GM12872 (cell line): Measurements from ENCODE around the gene DHH.

Experiments used
- CTCF ChIP-seq: IDR thresholded peaks from 3 replicates; pipeline ENCODE4 v1.5.1; 2011; ENCODE audit warnings: low read depth, mild to moderate bottlenecking, low read length, moderate library complexity; ENCODE audit not compliant: insufficient read depth

The DHH gene

GRCh38 chr12:49111206-49111605 is 16.6 kb upstream of the DHH start:
- no peak for TF ChIP-seq CTCF

GRCh38 chr12:49110464-49111155 is 16.0 kb upstream of the DHH start, which contains the start of gene LMBR1L:
LMBR1L (minus strand) TSS chr12:49110847; CDS start chr12:49110555, 292 bp downstream.
- TF ChIP-seq CTCF = peak; percentile 48; the same call in 1 of the 3 replicates

- TF ChIP-seq CTCF = no peak
These were observed 15.3 kb upstream of the DHH start for GRCh38 chr12:49109641-49110463.

DNA sequence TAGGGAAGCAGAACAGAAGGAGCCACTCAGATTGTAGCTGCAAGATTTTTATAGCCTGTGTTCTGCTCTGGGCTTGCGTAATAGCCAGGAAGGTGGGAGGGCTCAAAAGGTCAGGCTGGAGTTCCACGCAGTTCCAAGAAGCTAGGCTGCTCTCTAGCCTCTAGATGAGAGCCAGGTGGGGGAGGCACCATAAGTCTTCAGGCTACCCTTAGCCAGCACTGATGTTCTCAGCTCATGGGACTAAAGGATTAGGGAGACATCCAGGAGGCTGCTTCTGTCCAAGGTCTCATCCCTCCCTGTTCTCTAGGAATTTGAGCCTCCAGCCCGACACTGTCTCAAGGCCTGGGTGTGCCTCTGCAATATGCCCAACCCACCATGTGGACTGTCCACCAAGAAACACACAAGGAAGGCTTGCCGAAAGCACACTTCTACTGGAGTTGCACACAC is 14.4 kb upstream of the DHH start:
- no peak for TF ChIP-seq CTCF

GRCh38 chr12:49105504-49106084 is 11.0 kb upstream of the DHH start:
- no peak for TF ChIP-seq CTCF

GRCh38 chr12:49104822-49105221 is 10.2 kb upstream of the DHH start:
- no peak for TF ChIP-seq CTCF

DNA sequence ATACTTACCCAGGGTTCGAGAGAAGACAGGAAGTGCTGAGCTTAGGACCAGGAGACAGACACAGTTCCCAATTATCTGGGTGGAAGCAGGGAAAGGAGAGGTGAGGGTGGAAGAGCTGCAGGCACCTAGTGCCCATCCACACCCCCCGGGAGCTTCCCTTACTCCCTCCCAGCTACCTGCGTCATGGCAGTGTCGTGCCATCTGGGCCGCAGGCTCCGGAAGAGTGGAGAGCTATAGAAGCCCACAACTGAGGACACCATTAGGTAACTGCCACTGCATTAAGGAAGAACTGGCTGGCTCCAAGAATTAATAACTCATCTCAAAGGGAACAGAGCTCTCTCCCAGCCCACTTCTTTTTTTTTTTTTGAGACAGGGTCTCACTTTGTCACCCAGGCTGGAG is 5.8 kb upstream of the DHH start:
- TF ChIP-seq CTCF = no peak
